Ovary (tissue), 3 donors: ENCODE measurements around the gene MUC13.

ENCODE experiments used
- POLR2A ChIP-seq: fragments of 450-650 bp; IDR thresholded peaks from one replicate; pipeline ENCODE4 v1.6.1; 2017; ENCODE audit warnings: antibody characterized with exemption, mild to moderate bottlenecking, moderate library complexity
- TF ChIP-seq, protein P1 (sequence below), 3 donors: fragments of 450-650 bp in 2 of 3; fragments of 200-600 bp in 1 of 3; IDR thresholded peaks; one replicate each; pipeline versions ENCODE4 v1.5.1 to v1.8.0; 2016 to 2022; ENCODE audit warnings: antibody characterized with exemption in 3 of 3, mild to moderate bottlenecking in 1 of 3
- donor health status: DM: no; HTN: no; CAD: no.

- TF ChIP-seq, protein P1, sequence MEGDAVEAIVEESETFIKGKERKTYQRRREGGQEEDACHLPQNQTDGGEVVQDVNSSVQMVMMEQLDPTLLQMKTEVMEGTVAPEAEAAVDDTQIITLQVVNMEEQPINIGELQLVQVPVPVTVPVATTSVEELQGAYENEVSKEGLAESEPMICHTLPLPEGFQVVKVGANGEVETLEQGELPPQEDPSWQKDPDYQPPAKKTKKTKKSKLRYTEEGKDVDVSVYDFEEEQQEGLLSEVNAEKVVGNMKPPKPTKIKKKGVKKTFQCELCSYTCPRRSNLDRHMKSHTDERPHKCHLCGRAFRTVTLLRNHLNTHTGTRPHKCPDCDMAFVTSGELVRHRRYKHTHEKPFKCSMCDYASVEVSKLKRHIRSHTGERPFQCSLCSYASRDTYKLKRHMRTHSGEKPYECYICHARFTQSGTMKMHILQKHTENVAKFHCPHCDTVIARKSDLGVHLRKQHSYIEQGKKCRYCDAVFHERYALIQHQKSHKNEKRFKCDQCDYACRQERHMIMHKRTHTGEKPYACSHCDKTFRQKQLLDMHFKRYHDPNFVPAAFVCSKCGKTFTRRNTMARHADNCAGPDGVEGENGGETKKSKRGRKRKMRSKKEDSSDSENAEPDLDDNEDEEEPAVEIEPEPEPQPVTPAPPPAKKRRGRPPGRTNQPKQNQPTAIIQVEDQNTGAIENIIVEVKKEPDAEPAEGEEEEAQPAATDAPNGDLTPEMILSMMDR (IDR thresholded peaks at IDR 0.05): no peak
- no peak for TF ChIP-seq POLR2A
Measured at GRCh38 chr3:124960698-124961097, 26.1 kb upstream of the MUC13 start.
